Muscle layer of colon (tissue), 2 donors: ENCODE data around the gene MAPK12.
"Not testable (repeated sequence)": the region's sequence is repeated elsewhere in the genome, so short reads cannot be mapped to it uniquely, and the experiment has no call there.

ENCODE experiments used
- H3K27ac ChIP-seq: one replicate; pipeline ENCODE4 v1.7.0; 2013; ENCODE audit warnings: low read depth, mild to moderate bottlenecking, low read length, moderate library complexity
- H3K27me3 ChIP-seq, 2 donors: one replicate each; pipeline ENCODE4 v1.7.0; 2013; ENCODE audit warnings: low read length in 2 of 2, mild to moderate bottlenecking in 2 of 2; ENCODE audit not compliant: insufficient read depth in 2 of 2, control insufficient read depth in 1 of 2
- H3K36me3 ChIP-seq: one replicate; pipeline ENCODE4 v1.7.0; 2013; ENCODE audit warnings: mild to moderate bottlenecking, low read length; ENCODE audit not compliant: insufficient read depth
- H3K4me1 ChIP-seq: one replicate; pipeline ENCODE4 v1.7.0; 2013; ENCODE audit warnings: mild to moderate bottlenecking, low read length; ENCODE audit not compliant: insufficient read depth
- H3K4me3 ChIP-seq, 2 donors: one replicate each; pipeline ENCODE4 v1.7.0; 2013; ENCODE audit warnings: low read length in 2 of 2, low read depth in 1 of 2, mild to moderate bottlenecking in 1 of 2, moderate library complexity in 1 of 2
- H3K9ac ChIP-seq: one replicate; pipeline ENCODE4 v1.7.0; 2013; ENCODE audit warnings: low read length
- H3K9me3 ChIP-seq: one replicate; pipeline ENCODE4 v1.7.0; 2013; ENCODE audit warnings: mild to moderate bottlenecking, low read length
- donor health status: abdominal sarcoma.
- donor health status: Adenocarcinoma of cecum.

MAPK12 gene

GRCh38 chr22:50210378-50211139 lies 50.9 kb downstream of the MAPK12 start:
- H3K4me3 ChIP-seq = no peak overlapping the region
- no peak overlapping the region for H3K27ac ChIP-seq

GRCh38 chr22:50209893-50210292 lies 51.6 kb downstream of the MAPK12 start:
- Histone ChIP-seq H3K27me3 (no peaks in the 10 kb centered on the region), H3K4me3 (no peak overlapping the region), H3K27ac (no peak overlapping the region), H3K9me3 (no peaks in the 10 kb centered on the region), H3K4me1 (no peaks in the 10 kb centered on the region), H3K9ac (no peak overlapping the region), H3K36me3 (peaks cover 53% of the 10 kb centered on the region)

More at GRCh38 chr22:50210378-50211139, 50.9 kb downstream of the MAPK12 start:
- peaks cover 54% of the 10 kb centered on the region for H3K36me3 ChIP-seq
- no peaks in the 10 kb centered on the region for H3K4me1 ChIP-seq
- H3K9ac ChIP-seq = no peak overlapping the region
- H3K27me3 ChIP-seq = no peaks in the 10 kb centered on the region
- H3K9me3 ChIP-seq = no peaks in the 10 kb centered on the region

- no peaks in the 10 kb centered on the region for H3K27me3 ChIP-seq
- no peak overlapping the region for H3K27ac ChIP-seq
- no peaks in the 10 kb centered on the region for H3K4me1 ChIP-seq
- no peak overlapping the region for H3K9ac ChIP-seq
- H3K36me3 ChIP-seq = peaks cover 50% of the 10 kb centered on the region
- no peaks in the 10 kb centered on the region for H3K9me3 ChIP-seq
- H3K4me3 ChIP-seq = no peak overlapping the region
Measured at GRCh38 chr22:50208939-50209892, 52.3 kb downstream of the MAPK12 start.

- H3K4me1 ChIP-seq = no peaks in the 10 kb centered on the region
- peaks cover 54% of the 10 kb centered on the region for H3K36me3 ChIP-seq
- no peaks in the 10 kb centered on the region for H3K9me3 ChIP-seq
- no peaks in the 10 kb centered on the region for H3K27me3 ChIP-seq
- no peak overlapping the region for H3K9ac ChIP-seq
- no peak overlapping the region for H3K27ac ChIP-seq
- no peak overlapping the region for H3K4me3 ChIP-seq
Measured at GRCh38 chr22:50208430-50208938, 53.0 kb downstream of the MAPK12 start.

GRCh38 chr22:50207383-50208140 lies 53.9 kb downstream of the MAPK12 start:
- Histone ChIP-seq H3K9me3 (no peaks in the 10 kb centered on the region), H3K27me3 (no peaks in the 10 kb centered on the region), H3K36me3 (peaks cover 51% of the 10 kb centered on the region), H3K27ac (no peak overlapping the region), H3K9ac (no peak overlapping the region), H3K4me1 (peaks cover under 1% of the 10 kb centered on the region), H3K4me3 (no peak overlapping the region)

- no peak overlapping the region for H3K27ac ChIP-seq
- no peak overlapping the region for H3K9ac ChIP-seq
- H3K9me3 ChIP-seq = no peaks in the 10 kb centered on the region
- H3K27me3 ChIP-seq = no peaks in the 10 kb centered on the region
- H3K36me3 ChIP-seq = peaks cover 44% of the 10 kb centered on the region
- peaks cover 10% of the 10 kb centered on the region for H3K4me1 ChIP-seq
- no peak overlapping the region for H3K4me3 ChIP-seq
Measured at GRCh38 chr22:50206599-50206998, 54.9 kb downstream of the MAPK12 start.

- Histone ChIP-seq H3K4me1 (peaks cover 10% of the 10 kb centered on the region), H3K36me3 (peaks cover 40% of the 10 kb centered on the region), H3K27ac (no peak overlapping the region)
Measured at GRCh38 chr22:50205781-50206569, 55.5 kb downstream of the MAPK12 start.

GRCh38 chr22:50204998-50205397 lies 56.5 kb downstream of the MAPK12 start:
- not testable (repeated sequence) for H3K4me3 ChIP-seq, H3K27me3 ChIP-seq, H3K9me3 ChIP-seq, H3K9ac ChIP-seq, H3K27ac ChIP-seq
- peaks cover 30% of the 10 kb centered on the region for H3K36me3 ChIP-seq
- H3K4me1 ChIP-seq = peaks cover 11% of the 10 kb centered on the region

More at GRCh38 chr22:50205781-50206569, 55.5 kb downstream of the MAPK12 start:
- H3K9me3 ChIP-seq = no peaks in the 10 kb centered on the region
- H3K4me3 ChIP-seq = no peak overlapping the region
- no peaks in the 10 kb centered on the region for H3K27me3 ChIP-seq
- H3K9ac ChIP-seq = no peak overlapping the region

- no peaks in the 10 kb centered on the region for H3K27me3 ChIP-seq
- H3K4me3 ChIP-seq = no peak overlapping the region
- peaks cover 30% of the 10 kb centered on the region for H3K36me3 ChIP-seq
- no peak overlapping the region for H3K27ac ChIP-seq
- H3K9ac ChIP-seq = no peak overlapping the region
- no peaks in the 10 kb centered on the region for H3K9me3 ChIP-seq
- H3K4me1 ChIP-seq = peaks cover 15% of the 10 kb centered on the region
Measured at GRCh38 chr22:50204571-50204970, 56.9 kb downstream of the MAPK12 start.

GRCh38 chr22:50203288-50203687 lies 58.2 kb downstream of the MAPK12 start:
- H3K36me3 ChIP-seq = peaks cover 30% of the 10 kb centered on the region
- no peak overlapping the region for H3K9ac ChIP-seq
- H3K9me3 ChIP-seq = no peaks in the 10 kb centered on the region
- H3K27me3 ChIP-seq = no peaks in the 10 kb centered on the region
- H3K4me3 ChIP-seq = no peak overlapping the region
- H3K4me1 ChIP-seq = peaks cover 17% of the 10 kb centered on the region
- H3K27ac ChIP-seq = no peak overlapping the region
